Neural cell (in vitro differentiated cells): ENCODE data around the gene TNFRSF13B.

Experiments used
- CTCF ChIP-seq: fragments of 450-650 bp; IDR thresholded peaks from 2 replicates; pipeline ENCODE4 v1.5.1; 2014; ENCODE audit warnings: antibody characterized with exemption, mild to moderate bottlenecking, moderate library complexity; ENCODE audit not compliant: poor library complexity, severe bottlenecking
- RAD21 ChIP-seq: fragments of 450-650 bp; conservative IDR thresholded peaks from 2 replicates; pipeline ENCODE4 v1.6.1; 2014; ENCODE audit warnings: antibody characterized with exemption, mild to moderate bottlenecking, moderate library complexity
- TAF1 ChIP-seq: IDR thresholded peaks from 2 replicates; pipeline ENCODE4 v1.6.1; 2012; ENCODE audit warnings: low read depth

- no peak for TF ChIP-seq RAD21
- TF ChIP-seq CTCF: no peak
- TF ChIP-seq TAF1: no peak
Observed at GRCh38 chr17:16953841-16954240, 18.1 kb downstream of the TNFRSF13B start.
